HG02938 (cell line): ENCODE data around the gene LPGAT1.
"Not testable (repeated sequence)": the region's sequence is repeated elsewhere in the genome, so short reads cannot be mapped to it uniquely, and the experiment has no call there.

Source experiments
- ATAC-seq: cut with Tn5 transposase; IDR thresholded peaks from one replicate; pipeline ENCODE4 v1.9.1; 2021; ENCODE audit warnings: mild to moderate bottlenecking, moderate library complexity; ENCODE audit not compliant: unreplicated experiment

The LPGAT1 gene

GRCh38 chr1:211830328-211831142, at the start of gene LPGAT1:
TSS of gene LPGAT1 (minus strand) at chr1:211830763. CDS start at chr1:211829296, 1,467 bp downstream.
- ATAC-seq: peak; percentile 62

- ATAC-seq: no peak
Observed at GRCh38 chr1:211879475-211879874, 48.9 kb upstream of the LPGAT1 start.

- ATAC-seq: no peak
Observed at GRCh38 chr1:211876851-211877590, 46.5 kb upstream of the LPGAT1 start.

- no peak for ATAC-seq
Observed at GRCh38 chr1:211875541-211875940, 45.0 kb upstream of the LPGAT1 start.

GRCh38 chr1:211874521-211875347, 44.2 kb upstream of the LPGAT1 start:
- ATAC-seq: no peak

- ATAC-seq: not testable (repeated sequence)
Observed at GRCh38 chr1:211873731-211874130, 43.2 kb upstream of the LPGAT1 start.

- no peak for ATAC-seq
Observed at GRCh38 chr1:211870156-211870555, 39.6 kb upstream of the LPGAT1 start.

- no peak for ATAC-seq
Observed at GRCh38 chr1:211865180-211865579, 34.6 kb upstream of the LPGAT1 start.

- no peak for ATAC-seq
Observed at GRCh38 chr1:211859405-211859804, 28.8 kb upstream of the LPGAT1 start.

- no peak for ATAC-seq
Observed at GRCh38 chr1:211851174-211851573, 20.6 kb upstream of the LPGAT1 start.

GRCh38 chr1:211843507-211844298, 13.1 kb upstream of the LPGAT1 start:
- ATAC-seq: no peak

GRCh38 chr1:211843018-211843417, 12.5 kb upstream of the LPGAT1 start:
- no peak for ATAC-seq

GRCh38 chr1:211842518-211842917, 12.0 kb upstream of the LPGAT1 start:
- ATAC-seq: no peak

- ATAC-seq: no peak
Observed at GRCh38 chr1:211839106-211839505, 8.5 kb upstream of the LPGAT1 start.

GRCh38 chr1:211833174-211833820, 2.7 kb upstream of the LPGAT1 start:
- ATAC-seq: no peak

- no peak for ATAC-seq
Observed at GRCh38 chr1:211832661-211833060, 2.1 kb upstream of the LPGAT1 start.

- no peak for ATAC-seq
Observed at GRCh38 chr1:211831558-211832323, 1.2 kb upstream of the LPGAT1 start.

GRCh38 chr1:211830055-211830327, 572 bp downstream of the LPGAT1 start:
- ATAC-seq: peak; percentile 20

GRCh38 chr1:211829343-211830054, 1.1 kb downstream of the LPGAT1 start:
- no peak for ATAC-seq
